ENCODE results near the gene NAB1. TPM values are rescaled to one million over a fixed set of nuclear protein-coding genes. Genes with fewer than 3 reads are reported as not detected.

NAB1 gene
- total RNA-seq, 1 donor from 2014 or later = 44.9 TPM

GRCh38 chr2:190683802-190684201 is 34.9 kb downstream of the NAB1 start:
- no peak for DNase-seq (ENCODE audit: low spot score)
- Mint-ChIP-seq H3K9me3 (ENCODE audit: unreplicated experiment) (no peaks in the 10 kb centered on the region), H3K4me3 (ENCODE audit: unreplicated experiment) (no peak overlapping the region), H3K4me1 (ENCODE audit: unreplicated experiment) (peaks cover 16% of the 10 kb centered on the region), H3K27ac (ENCODE audit: unreplicated experiment) (no peak overlapping the region), H3K27me3 (ENCODE audit: unreplicated experiment) (no peaks in the 10 kb centered on the region), H3K36me3 (ENCODE audit: low read depth, unreplicated experiment) (no peaks in the 10 kb centered on the region)
- no peak for TF ChIP-seq CTCF (IDR thresholded peaks at IDR 0.05; ENCODE audit: unreplicated experiment)

- DNase-seq (ENCODE audit: low spot score) = no peak
- Mint-ChIP-seq H3K9me3 (ENCODE audit: unreplicated experiment) (no peaks in the 10 kb centered on the region), H3K36me3 (ENCODE audit: low read depth, unreplicated experiment) (no peaks in the 10 kb centered on the region), H3K27ac (ENCODE audit: unreplicated experiment) (no peak overlapping the region), H3K4me3 (ENCODE audit: unreplicated experiment) (no peak overlapping the region), H3K27me3 (ENCODE audit: unreplicated experiment) (no peaks in the 10 kb centered on the region), H3K4me1 (ENCODE audit: unreplicated experiment) (peaks cover 13% of the 10 kb centered on the region)
- TF ChIP-seq CTCF (IDR thresholded peaks at IDR 0.05; ENCODE audit: unreplicated experiment) = no peak
These were observed 36.0 kb downstream of the NAB1 start for GRCh38 chr2:190684931-190685330.

GRCh38 chr2:190685333-190685732 is 36.5 kb downstream of the NAB1 start:
- no peaks in the 10 kb centered on the region for H3K27me3 Mint-ChIP-seq (ENCODE audit: unreplicated experiment)
- no peak for DNase-seq (ENCODE audit: low spot score)
- H3K9me3 Mint-ChIP-seq (ENCODE audit: unreplicated experiment) = no peaks in the 10 kb centered on the region
- H3K4me1 Mint-ChIP-seq (ENCODE audit: unreplicated experiment) = peaks cover 10% of the 10 kb centered on the region
- no peaks in the 10 kb centered on the region for H3K36me3 Mint-ChIP-seq (ENCODE audit: low read depth, unreplicated experiment)
- TF ChIP-seq CTCF (IDR thresholded peaks at IDR 0.05; ENCODE audit: unreplicated experiment) = no peak
- no peak overlapping the region for H3K4me3 Mint-ChIP-seq (ENCODE audit: unreplicated experiment)
- no peak overlapping the region for H3K27ac Mint-ChIP-seq (ENCODE audit: unreplicated experiment)

- Mint-ChIP-seq H3K27me3 (ENCODE audit: unreplicated experiment) (peaks cover 1% of the 10 kb centered on the region), H3K27ac (ENCODE audit: unreplicated experiment) (no peak overlapping the region), H3K4me3 (ENCODE audit: unreplicated experiment) (no peak overlapping the region), H3K36me3 (ENCODE audit: low read depth, unreplicated experiment) (no peaks in the 10 kb centered on the region), H3K4me1 (ENCODE audit: unreplicated experiment) (no peaks in the 10 kb centered on the region), H3K9me3 (ENCODE audit: unreplicated experiment) (no peaks in the 10 kb centered on the region)
- DNase-seq (ENCODE audit: low spot score) = no peak
- no peak for TF ChIP-seq CTCF (IDR thresholded peaks at IDR 0.05; ENCODE audit: unreplicated experiment)
These were observed 44.8 kb downstream of the NAB1 start for GRCh38 chr2:190693533-190694232.

- H3K9me3 Mint-ChIP-seq (ENCODE audit: unreplicated experiment) = no peaks in the 10 kb centered on the region
- peaks cover 7% of the 10 kb centered on the region for H3K4me1 Mint-ChIP-seq (ENCODE audit: unreplicated experiment)
- H3K27me3 Mint-ChIP-seq (ENCODE audit: unreplicated experiment) = peaks cover 1% of the 10 kb centered on the region
- DNase-seq (ENCODE audit: low spot score) = no peak
- no peak for TF ChIP-seq CTCF (IDR thresholded peaks at IDR 0.05; ENCODE audit: unreplicated experiment)
- no peak overlapping the region for H3K4me3 Mint-ChIP-seq (ENCODE audit: unreplicated experiment)
- H3K27ac Mint-ChIP-seq (ENCODE audit: unreplicated experiment) = no peak overlapping the region
- no peaks in the 10 kb centered on the region for H3K36me3 Mint-ChIP-seq (ENCODE audit: low read depth, unreplicated experiment)
These were observed 45.6 kb downstream of the NAB1 start for GRCh38 chr2:190694479-190694878.

Measured in endothelial cell (in vitro differentiated cells).